Measurements from ENCODE around the gene ANKRD53. TPM values are rescaled to one million over a fixed set of nuclear protein-coding genes. Genes with fewer than 3 reads are reported as not detected.
A peak's percentile ranks its signal among the peaks of the same experiment; 100 is the strongest.

The ANKRD53 gene
- total RNA-seq (0.14 TPM), polyA plus RNA-seq (0.71 TPM)
- long read RNA-seq, donor 1, result 0 reads
- long read RNA-seq, donor 2, partial matches to known transcripts, result 7 of 51 reads
- long read RNA-seq, donor 2, other reads (novel, unspliced or antisense), result 44 of 51 reads
- long read RNA-seq, donor 3, partial matches to known transcripts, result 0 of 9 reads
- long read RNA-seq, donor 3, other reads (novel, unspliced or antisense), result 9 of 9 reads
- long read RNA-seq, donor 4, partial matches to known transcripts, result 0 of 6 reads
- long read RNA-seq, donor 4, other reads (novel, unspliced or antisense), result 6 of 6 reads
- long read RNA-seq, donor 5, partial matches to known transcripts, result 14 of 14 reads
- long read RNA-seq, donor 5, other reads (novel, unspliced or antisense), result 0 of 14 reads
- long read RNA-seq, donor 6, result 0 reads
- long read RNA-seq, donor 7, result 0 reads
- long read RNA-seq, donor 8, result 0 reads
- long read RNA-seq, donor 9, result 0 reads
- long read RNA-seq, donor 10, result 0 reads

DNA sequence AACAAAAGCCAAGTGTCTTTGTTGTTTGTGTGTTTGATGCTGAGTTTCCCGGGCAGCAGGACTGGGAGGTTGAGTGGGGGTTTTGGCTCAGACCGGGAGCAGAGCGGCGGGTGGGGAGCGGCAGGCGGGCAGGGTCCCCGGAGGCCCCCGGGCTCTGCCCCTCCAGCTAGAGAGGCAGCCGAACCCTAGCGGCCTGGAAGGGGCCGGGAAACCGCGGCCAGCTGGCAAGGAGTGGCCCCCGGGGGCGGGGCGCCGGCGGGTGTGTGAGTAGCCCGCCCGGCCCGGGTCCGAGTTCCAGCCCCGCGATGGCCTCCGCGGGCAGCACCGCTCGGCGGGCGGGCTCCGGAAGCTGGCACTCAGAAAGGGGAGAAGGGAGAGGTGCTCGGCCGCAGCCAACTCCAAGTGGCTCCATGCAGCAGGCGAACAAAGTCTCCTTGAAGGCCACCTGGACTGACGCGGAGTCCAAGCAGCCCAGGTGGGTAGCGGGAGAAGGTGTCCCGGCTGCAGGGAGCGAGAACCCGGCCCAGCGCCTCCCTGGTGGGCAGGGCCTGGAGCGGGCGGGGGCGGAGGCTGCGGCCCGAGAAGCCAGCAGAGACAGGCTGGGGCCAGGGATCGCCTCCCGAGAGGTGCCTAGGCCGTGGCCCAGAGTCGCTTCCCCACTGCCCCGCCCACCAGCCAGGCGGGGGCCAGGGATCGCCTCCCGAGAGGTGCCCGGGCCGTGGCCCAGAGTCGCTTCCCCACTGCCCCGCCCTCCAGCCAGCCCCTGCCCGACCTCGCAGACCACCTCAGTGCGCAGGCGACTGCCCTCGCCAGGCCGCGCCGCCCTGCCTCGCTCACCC is at the start of gene ANKRD53:
Gene ANKRD53 (plus strand): TSS at position 290 of the 839 bp plus-strand sequence. CDS start 16 bp downstream, at position 306.
- DNase-seq (ENCODE audit: low read depth in 6 of 9, low spot score in 9 of 9), result no peak

DNA sequence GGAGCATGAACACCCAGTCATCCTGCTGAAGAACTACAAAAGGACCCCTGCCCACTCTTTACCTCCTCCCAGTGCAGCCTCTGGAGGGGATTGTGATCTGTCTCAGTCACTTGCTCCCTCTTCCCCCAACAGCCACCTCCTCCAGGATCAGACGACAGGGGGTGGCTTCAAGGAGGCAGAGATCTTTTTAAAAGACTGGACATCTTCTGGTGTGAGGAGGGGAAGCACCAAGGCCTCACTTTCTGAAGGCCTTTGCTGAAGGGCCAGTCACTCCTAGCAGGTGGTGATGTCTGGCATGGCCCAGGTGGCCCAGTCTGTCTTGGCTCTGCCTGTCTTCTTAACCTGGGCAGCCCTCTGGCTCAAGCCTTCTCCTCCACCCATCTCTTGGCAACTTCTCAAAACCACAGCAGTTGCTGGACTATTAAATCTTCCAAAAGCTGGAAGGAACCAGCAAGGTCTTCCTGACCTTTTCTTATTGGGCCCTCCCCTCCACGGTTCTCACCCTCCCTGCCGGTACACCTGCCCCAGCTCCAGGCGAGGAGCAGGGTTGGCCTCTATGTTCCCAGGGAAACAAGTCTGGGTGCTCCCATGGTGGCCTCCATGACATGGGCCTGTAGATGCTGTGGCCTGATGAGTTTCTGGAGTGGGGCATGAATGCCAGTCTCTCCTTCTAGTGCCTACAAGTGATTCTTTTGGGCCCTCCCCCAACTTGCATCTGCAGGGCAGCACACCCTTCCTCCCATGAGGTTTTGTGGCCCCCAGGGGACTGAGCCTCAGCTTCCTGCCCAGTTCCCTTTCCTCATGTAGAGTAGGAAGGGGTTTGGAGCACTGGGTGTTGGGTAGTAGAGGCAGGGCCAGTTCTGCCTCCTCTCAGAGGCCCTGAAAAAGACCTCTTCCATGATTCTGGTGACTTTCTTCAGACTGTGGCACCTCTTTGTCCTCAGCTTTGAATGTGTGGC is 47.8 kb upstream of the ANKRD53 start:
- DNase-seq (ENCODE audit: low read depth in 6 of 9, low spot score in 9 of 9), result no peak
- Histone ChIP-seq H3K9me3 (ENCODE audit: control insufficient read depth in 2 of 2, insufficient read depth in 1 of 2, low read length in 1 of 2) (no peaks in the 10 kb centered on the region), H3K27ac (ENCODE audit: low read depth in 1 of 2, low read length in 1 of 2) (no peak overlapping the region), H3K27me3 (ENCODE audit: control insufficient read depth in 2 of 2, insufficient read depth in 1 of 2, low read length in 1 of 2) (peaks cover 2 to 31% of the 10 kb centered on the region in 2 donors), H3K4me1 (ENCODE audit: control insufficient read depth in 2 of 2, insufficient read depth in 2 of 2, low read length in 2 of 2) (no peaks in the 10 kb centered on the region), H3K36me3 (ENCODE audit: control insufficient read depth in 2 of 2, insufficient read depth in 2 of 2, low read length in 1 of 2) (no peaks in the 10 kb centered on the region), H3K4me3 (ENCODE audit: low read length in 2 of 2) (no peak overlapping the region)
- 87% methylated on average over 4 of the region's 4 CpGs for WGBS

More for the DNA sequence above, at the start of gene ANKRD53:
- H3K36me3 ChIP-seq (ENCODE audit: control insufficient read depth in 2 of 2, insufficient read depth in 2 of 2, low read length in 1 of 2), result no peaks in the 10 kb centered on the region
- H3K9me3 ChIP-seq (ENCODE audit: control insufficient read depth in 2 of 2, insufficient read depth in 1 of 2, low read length in 1 of 2), result no peaks in the 10 kb centered on the region
- peak within 1 kb of the TSS; percentile 13 to 34 for H3K4me3 ChIP-seq (ENCODE audit: low read length in 2 of 2)
- 9% methylated on average over 67 of the region's 67 CpGs for WGBS
- peaks cover 4 to 11% of the 10 kb centered on the region in 2 donors for H3K4me1 ChIP-seq (ENCODE audit: control insufficient read depth in 2 of 2, insufficient read depth in 2 of 2, low read length in 2 of 2)
- peaks cover 0 to 39% of the 10 kb centered on the region in 2 donors for H3K27me3 ChIP-seq (ENCODE audit: control insufficient read depth in 2 of 2, insufficient read depth in 1 of 2, low read length in 1 of 2)
- no peak within 1 kb of the TSS for H3K27ac ChIP-seq (ENCODE audit: low read depth in 1 of 2, low read length in 1 of 2)

GRCh38 chr2:70931376-70932000 is 46.9 kb upstream of the ANKRD53 start:
- Histone ChIP-seq H3K9me3 (ENCODE audit: control insufficient read depth in 2 of 2, insufficient read depth in 1 of 2, low read length in 1 of 2) (no peaks in the 10 kb centered on the region), H3K27me3 (ENCODE audit: control insufficient read depth in 2 of 2, insufficient read depth in 1 of 2, low read length in 1 of 2) (peaks cover 2 to 36% of the 10 kb centered on the region in 2 donors), H3K36me3 (ENCODE audit: control insufficient read depth in 2 of 2, insufficient read depth in 2 of 2, low read length in 1 of 2) (no peaks in the 10 kb centered on the region), H3K27ac (ENCODE audit: low read depth in 1 of 2, low read length in 1 of 2) (no peak overlapping the region), H3K4me1 (ENCODE audit: control insufficient read depth in 2 of 2, insufficient read depth in 2 of 2, low read length in 2 of 2) (no peaks in the 10 kb centered on the region), H3K4me3 (ENCODE audit: low read length in 2 of 2) (no peak overlapping the region)
- no peak for DNase-seq (ENCODE audit: low read depth in 6 of 9, low spot score in 9 of 9)
- 91% methylated on average over 9 of the region's 9 CpGs for WGBS

DNA sequence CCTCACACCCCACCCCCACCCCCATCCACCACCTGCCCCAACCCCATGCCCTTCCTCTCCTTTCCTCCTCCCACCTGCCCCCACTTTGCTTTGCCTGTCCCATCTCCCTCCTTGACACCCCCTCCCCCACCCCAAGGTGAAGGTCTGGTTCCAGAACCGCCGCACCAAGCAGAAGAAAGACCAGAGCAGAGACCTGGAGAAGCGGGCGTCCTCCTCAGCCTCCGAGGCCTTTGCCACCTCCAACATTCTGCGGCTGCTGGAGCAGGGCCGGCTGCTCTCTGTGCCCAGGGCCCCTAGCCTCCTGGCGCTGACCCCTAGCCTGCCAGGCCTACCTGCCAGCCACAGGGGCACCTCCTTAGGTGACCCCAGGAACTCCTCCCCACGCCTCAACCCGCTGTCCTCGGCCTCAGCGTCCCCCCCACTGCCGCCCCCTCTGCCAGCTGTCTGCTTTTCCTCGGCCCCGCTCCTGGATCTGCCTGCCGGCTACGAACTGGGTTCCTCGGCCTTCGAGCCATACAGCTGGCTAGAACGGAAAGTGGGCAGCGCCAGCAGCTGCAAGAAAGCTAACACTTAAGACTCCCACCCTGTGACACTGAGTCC is 45.7 kb upstream of the ANKRD53 start:
- Histone ChIP-seq H3K4me3 (ENCODE audit: low read length in 2 of 2) (no peak overlapping the region), H3K9me3 (ENCODE audit: control insufficient read depth in 2 of 2, insufficient read depth in 1 of 2, low read length in 1 of 2) (no peaks in the 10 kb centered on the region), H3K36me3 (ENCODE audit: control insufficient read depth in 2 of 2, insufficient read depth in 2 of 2, low read length in 1 of 2) (no peaks in the 10 kb centered on the region), H3K4me1 (ENCODE audit: control insufficient read depth in 2 of 2, insufficient read depth in 2 of 2, low read length in 2 of 2) (no peaks in the 10 kb centered on the region), H3K27me3 (ENCODE audit: control insufficient read depth in 2 of 2, insufficient read depth in 1 of 2, low read length in 1 of 2) (peaks cover 2 to 41% of the 10 kb centered on the region in 2 donors), H3K27ac (ENCODE audit: low read depth in 1 of 2, low read length in 1 of 2) (no peak overlapping the region)
- DNase-seq (ENCODE audit: low read depth in 6 of 9, low spot score in 9 of 9), result no peak
- WGBS, result 97% methylated on average over 21 of the region's 21 CpGs

- Histone ChIP-seq H3K4me1 (ENCODE audit: control insufficient read depth in 2 of 2, insufficient read depth in 2 of 2, low read length in 2 of 2) (no peaks in the 10 kb centered on the region), H3K4me3 (ENCODE audit: low read length in 2 of 2) (no peak overlapping the region), H3K36me3 (ENCODE audit: control insufficient read depth in 2 of 2, insufficient read depth in 2 of 2, low read length in 1 of 2) (no peaks in the 10 kb centered on the region), H3K27ac (ENCODE audit: low read depth in 1 of 2, low read length in 1 of 2) (no peak overlapping the region), H3K27me3 (ENCODE audit: control insufficient read depth in 2 of 2, insufficient read depth in 1 of 2, low read length in 1 of 2) (peaks cover 2 to 54% of the 10 kb centered on the region in 2 donors), H3K9me3 (ENCODE audit: control insufficient read depth in 2 of 2, insufficient read depth in 1 of 2, low read length in 1 of 2) (no peaks in the 10 kb centered on the region)
- WGBS, result 96% methylated on average over 1 of the region's 1 CpG
- no peak for DNase-seq (ENCODE audit: low read depth in 6 of 9, low spot score in 9 of 9)
These were observed 43.4 kb upstream of the ANKRD53 start for GRCh38 chr2:70934981-70935380.

DNA sequence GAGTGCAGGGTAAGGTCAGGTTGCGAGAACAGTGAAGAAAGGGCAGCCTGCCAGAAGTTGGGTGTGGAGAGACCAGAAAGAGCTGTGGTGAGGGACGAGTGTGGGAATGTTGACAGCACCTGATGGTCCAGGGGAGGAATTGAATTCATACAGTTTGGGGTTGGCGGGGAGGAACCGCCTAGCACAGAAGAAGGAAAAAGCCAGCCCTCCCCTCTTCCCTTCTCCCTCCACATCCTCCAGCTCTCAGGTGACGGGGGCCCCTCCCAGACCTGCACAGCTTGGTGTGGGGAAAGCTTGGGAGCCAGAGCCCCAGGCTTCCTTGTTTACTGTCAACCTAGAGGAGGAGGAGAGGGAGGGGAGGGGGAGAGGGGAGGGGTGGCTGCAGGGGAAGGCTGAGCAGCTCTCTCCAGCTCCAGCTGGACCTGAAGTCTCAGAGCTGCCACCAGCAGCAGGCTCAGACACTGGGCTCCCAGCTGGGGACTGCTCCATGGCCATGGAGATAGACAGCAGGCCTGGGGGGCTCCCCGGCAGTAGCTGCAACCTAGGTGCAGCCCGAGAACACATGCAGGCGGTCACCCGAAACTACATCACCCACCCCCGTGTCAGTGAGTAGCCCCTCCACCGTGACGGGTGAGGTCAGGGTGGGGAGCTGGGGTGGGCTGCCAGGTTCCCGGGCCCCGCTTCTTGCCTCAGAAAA is 42.8 kb upstream of the ANKRD53 start, which contains the start of gene ATP6V1B1:
Gene ATP6V1B1 (plus strand): TSS at position 433 of the 697 bp plus-strand sequence. CDS start 55 bp downstream, at position 488.
- WGBS, result 81% methylated on average over 14 of the region's 14 CpGs
- no peak within 1 kb of the TSS for H3K27ac ChIP-seq (ENCODE audit: low read depth in 1 of 2, low read length in 1 of 2)
- H3K9me3 ChIP-seq (ENCODE audit: control insufficient read depth in 2 of 2, insufficient read depth in 1 of 2, low read length in 1 of 2), result no peaks in the 10 kb centered on the region
- H3K4me3 ChIP-seq (ENCODE audit: low read length in 2 of 2), result no peak within 1 kb of the TSS
- no peaks in the 10 kb centered on the region for H3K4me1 ChIP-seq (ENCODE audit: control insufficient read depth in 2 of 2, insufficient read depth in 2 of 2, low read length in 2 of 2)
- no peaks in the 10 kb centered on the region for H3K36me3 ChIP-seq (ENCODE audit: control insufficient read depth in 2 of 2, insufficient read depth in 2 of 2, low read length in 1 of 2)
- no peak for DNase-seq (ENCODE audit: low read depth in 6 of 9, low spot score in 9 of 9)
- H3K27me3 ChIP-seq (ENCODE audit: control insufficient read depth in 2 of 2, insufficient read depth in 1 of 2, low read length in 1 of 2), result peaks cover 2 to 59% of the 10 kb centered on the region in 2 donors

DNA sequence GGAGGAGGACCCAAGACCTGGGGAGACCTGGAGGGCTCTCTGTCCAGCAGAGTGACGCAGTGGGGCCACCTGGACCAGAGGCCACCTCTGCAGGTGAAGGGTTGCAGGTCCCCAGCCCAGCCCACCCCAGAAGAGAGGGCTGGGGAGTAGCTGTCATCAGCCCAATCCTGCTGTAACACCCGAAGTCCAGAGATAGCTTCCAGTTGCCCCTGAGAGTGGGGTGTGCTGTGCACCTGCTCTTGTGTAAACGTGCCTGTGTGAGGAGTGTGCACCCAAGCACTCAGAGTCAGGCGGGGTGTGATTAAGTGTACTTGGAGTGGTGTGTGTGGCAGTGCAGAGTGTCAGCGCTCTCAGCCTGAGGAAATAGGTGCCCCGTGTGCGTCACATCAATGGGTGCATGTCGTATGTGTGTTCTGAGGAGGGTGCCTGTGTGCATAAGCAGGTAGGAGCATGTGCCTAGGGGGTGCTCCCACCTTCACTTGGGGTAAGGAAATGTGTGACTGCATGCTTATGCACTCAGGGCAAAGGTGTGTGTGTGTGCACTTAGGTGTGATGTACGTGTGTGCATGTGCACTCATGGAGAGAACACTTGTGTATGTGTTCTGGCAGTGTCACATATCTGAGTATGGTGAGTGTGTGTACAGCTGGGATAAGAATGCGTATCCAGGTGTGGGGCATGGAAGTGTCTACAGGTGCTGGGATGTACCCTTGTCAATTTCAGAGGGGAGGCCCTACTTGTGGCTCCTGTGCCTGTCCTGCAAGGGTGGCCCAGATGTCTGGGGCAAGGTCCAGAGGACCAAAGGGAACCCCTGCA is 42.1 kb upstream of the ANKRD53 start:
- DNase-seq (ENCODE audit: low read depth in 6 of 9, low spot score in 9 of 9), result no peak
- H3K27ac ChIP-seq (ENCODE audit: low read depth in 1 of 2, low read length in 1 of 2), result no peak overlapping the region
- no peaks in the 10 kb centered on the region for H3K4me1 ChIP-seq (ENCODE audit: control insufficient read depth in 2 of 2, insufficient read depth in 2 of 2, low read length in 2 of 2)
- H3K4me3 ChIP-seq (ENCODE audit: low read length in 2 of 2), result no peak overlapping the region
- peaks cover 2 to 64% of the 10 kb centered on the region in 2 donors for H3K27me3 ChIP-seq (ENCODE audit: control insufficient read depth in 2 of 2, insufficient read depth in 1 of 2, low read length in 1 of 2)
- no peaks in the 10 kb centered on the region for H3K9me3 ChIP-seq (ENCODE audit: control insufficient read depth in 2 of 2, insufficient read depth in 1 of 2, low read length in 1 of 2)
- WGBS, result 93% methylated on average over 10 of the region's 10 CpGs
- no peaks in the 10 kb centered on the region for H3K36me3 ChIP-seq (ENCODE audit: control insufficient read depth in 2 of 2, insufficient read depth in 2 of 2, low read length in 1 of 2)
